Stimulated activated CD8-positive, alpha-beta memory T cell treated with anti-CD3 and anti-CD28 coated beads, Interleukin-15, amount 100 ng/mL, for 24 hours (primary cell): ENCODE data around the gene ZBTB32.
A peak's percentile ranks its signal among the peaks of the same experiment; 100 is the strongest.

Source experiments
- DNase-seq: peaks from one replicate; pipeline ENCODE4 v3.0.0-alpha.2; 2020; ENCODE audit warnings: low read depth

Gene ZBTB32

GRCh38 chr19:35736913-35737886 lies 32.8 kb downstream of the ZBTB32 start:
- no peak for DNase-seq

DNA sequence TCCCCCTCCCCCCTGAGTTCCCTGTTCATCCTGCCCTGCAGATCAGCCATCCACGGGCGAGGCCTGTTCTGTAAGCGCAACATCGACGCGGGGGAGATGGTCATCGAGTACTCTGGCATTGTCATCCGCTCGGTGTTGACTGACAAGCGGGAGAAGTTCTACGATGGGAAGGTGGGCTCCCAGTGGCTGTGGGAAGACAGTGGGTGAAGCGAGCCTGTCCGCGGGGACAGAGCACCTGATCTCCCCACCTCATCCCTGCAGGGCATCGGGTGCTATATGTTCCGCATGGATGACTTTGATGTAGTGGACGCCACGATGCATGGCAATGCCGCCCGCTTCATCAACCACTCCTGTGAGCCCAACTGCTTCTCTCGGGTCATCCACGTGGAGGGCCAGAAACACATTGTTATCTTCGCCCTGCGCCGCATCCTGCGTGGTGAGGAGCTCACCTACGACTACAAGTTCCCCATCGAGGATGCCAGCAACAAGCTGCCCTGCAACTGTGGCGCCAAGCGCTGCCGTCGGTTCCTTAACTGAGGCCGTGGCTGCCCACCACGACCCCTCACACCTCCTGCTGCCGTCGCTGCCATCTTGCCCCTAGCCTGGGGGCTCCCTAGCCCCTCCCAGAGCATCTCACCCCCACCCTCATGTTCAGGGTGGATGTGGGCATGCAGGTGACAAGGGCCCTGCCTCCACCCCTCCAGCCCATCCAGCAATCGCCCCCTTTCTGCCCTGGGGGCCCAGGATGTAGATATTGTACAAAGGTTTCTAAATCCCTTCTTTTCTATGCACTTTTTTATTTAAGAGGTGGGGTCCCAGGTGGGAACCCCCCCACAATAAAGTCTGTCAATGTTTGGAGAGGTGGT lies 33.9 kb downstream of the ZBTB32 start:
- DNase-seq, result no peak

DNA sequence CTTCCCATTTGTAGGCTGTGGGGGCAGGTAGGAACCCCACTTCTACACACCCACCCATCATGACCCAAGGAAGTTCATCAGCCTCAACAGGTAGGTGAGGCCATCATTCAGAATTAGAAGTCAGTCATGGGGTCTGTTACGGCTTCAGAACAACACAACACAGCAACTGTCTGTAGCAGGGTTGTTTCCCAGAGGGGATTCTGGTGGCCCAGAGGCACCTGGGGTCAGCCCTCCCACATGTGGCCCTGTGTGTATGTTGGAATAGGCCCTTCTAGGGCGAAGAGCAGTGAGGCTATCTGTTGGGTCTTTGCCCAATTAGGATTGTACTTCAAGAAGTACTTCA lies 34.5 kb downstream of the ZBTB32 start:
- DNase-seq, result no peak

- no peak for DNase-seq
Measured at GRCh38 chr19:35739275-35740107, 35.1 kb downstream of the ZBTB32 start.

- DNase-seq, result no peak
Measured at GRCh38 chr19:35740108-35740422, 35.7 kb downstream of the ZBTB32 start.

- DNase-seq, result peak; percentile 80
Measured at GRCh38 chr19:35740423-35741202, 36.3 kb downstream of the ZBTB32 start.

GRCh38 chr19:35741203-35741515 lies 36.8 kb downstream of the ZBTB32 start:
- no peak for DNase-seq

DNA sequence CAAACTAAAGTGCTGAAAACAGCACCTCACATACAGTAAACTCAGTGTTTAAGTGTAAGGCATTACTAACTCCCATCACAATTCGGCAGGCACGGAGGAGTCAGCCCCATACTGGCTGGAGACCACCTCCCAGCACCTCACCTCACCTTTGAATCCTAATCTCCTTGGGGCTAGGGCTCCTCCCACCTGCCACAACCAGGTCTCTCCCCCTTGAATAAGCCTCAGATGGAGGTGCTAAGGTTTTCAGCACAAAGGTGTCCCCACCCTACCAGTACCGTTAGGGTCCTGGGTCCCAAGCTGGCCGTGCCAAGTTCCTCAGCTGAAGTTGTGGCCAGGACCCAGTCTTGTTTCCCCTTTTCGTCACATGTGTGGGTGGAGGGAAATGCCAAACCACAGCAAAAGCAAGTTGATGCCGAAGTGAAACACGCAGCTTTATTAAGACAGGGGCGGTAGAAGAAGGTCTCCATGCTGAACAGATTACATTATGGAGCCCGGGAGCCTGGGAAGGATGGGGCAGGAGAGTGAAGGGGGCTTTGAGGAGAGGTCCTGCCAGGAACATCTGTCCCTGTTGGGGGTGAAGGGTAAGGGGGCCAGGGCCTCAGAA lies 37.9 kb downstream of the ZBTB32 start, which contains the start of gene IGFLR1:
IGFLR1 (minus strand) TSS at position 332 of the 604 bp plus-strand sequence. CDS start 1,272 bp downstream, outside the sequence.
- no peak for DNase-seq

DNA sequence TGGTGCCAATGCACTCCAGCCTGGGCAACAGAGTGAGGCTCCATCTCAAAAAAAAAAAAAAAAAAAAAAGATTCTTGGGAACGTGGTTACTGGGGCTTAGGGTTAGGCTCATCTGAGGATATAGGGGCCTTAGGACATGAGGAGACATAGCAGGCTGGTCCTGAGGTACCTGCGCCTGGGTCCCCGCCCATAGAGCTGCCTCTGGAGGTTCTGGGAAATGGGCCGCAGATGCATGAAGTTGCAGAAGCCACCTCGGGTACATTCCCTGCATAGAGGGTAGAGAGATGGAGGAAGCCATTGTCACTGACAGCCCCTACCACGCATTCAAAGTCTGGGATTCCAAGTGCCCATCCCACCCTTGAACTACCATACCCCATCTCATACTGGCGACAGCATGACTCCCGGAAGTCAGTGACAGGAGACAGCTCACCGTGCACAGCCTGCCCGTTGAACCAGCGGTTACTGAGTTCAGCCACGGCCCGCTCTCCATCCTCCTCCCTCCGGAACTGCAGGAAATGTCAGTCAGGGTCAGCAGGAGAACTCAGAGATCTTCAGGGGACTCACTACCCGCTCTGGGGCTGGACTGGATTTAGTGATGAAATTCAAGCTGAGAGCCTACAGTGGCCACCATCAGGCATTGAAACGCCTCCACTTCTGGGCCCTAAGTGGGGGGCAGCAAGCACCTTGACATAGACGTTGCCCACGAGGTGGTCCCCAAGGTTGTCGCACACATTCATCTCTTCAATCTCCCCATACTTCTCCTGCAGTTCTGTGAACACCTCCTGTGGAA lies 39.5 kb downstream of the ZBTB32 start:
- DNase-seq, result no peak

DNA sequence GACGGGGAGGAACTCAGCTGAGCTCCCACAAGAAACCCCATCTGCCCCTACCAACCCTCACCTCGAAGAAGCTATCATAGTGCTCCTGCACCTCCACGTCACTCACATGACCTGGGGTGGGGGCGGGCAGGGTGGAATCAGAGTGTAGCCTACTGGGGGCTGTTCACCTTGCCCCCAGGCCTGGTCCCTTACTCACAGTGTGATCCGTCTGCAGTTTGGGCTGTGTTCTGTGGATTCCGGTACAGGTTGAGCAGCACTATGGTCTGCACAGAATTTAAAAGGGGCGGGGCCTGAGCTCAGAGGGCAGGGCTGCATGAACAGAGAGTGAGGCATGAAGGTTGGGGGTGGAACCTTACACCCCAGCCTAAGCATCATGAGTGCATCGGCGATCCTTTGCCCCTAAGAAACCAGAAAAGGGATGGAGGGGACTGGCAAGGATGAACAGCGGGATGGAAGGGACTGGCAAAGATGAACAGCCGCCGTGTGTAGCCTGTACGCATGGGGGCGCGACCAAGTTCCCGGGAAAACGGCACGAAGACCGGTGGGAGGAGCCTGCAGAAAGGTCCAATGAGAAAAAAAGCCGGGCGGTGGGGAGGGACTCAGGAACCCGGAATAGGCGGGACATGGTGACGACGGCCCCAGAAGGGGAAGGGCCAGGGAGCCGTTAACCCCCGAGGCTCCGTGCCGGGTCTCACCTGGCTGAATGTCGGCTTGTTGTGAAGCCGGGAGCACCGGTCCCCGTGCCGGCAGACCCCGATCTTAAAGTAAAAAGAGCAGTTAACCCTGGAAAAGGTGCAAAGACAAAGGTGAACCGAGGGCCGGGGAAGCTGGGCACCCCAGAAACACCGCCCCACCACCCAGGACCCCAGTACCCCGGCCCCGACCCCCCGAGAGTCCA lies 40.3 kb downstream of the ZBTB32 start:
- DNase-seq, result peak; percentile 65

DNA sequence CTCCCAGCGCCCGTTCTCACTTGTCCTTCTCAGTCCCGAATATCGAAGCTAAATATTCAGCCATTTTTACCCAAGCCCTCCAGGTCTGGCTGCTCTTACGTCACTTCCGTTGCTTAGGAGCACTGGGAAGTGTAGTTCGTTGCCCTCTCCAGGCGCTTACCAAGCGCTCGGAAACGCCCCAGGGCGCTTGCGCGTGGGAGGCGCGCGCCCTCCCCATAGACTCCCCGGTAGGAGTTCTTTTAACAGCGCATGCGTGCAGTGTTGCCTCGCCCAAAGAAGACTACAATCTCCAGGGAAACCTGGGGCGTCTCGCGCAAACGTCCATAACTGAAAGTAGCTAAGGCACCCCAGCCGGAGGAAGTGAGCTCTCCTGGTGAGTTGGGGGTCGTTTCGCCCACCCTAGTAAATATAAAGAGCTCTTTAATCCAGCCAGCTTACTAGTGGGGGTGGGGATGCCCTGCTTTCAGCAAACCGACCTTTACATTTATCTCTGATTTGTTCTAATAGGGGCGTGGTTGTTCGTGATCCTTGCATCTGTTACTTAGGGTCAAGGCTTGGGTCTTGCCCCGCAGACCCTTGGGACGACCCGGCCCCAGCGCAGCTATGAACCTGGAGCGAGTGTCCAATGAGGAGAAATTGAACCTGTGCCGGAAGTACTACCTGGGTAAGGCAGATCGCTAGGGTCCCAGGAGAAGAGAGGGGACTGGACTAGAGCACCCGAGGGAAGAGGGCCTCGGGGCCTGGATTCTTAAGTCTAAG lies 41.1 kb downstream of the ZBTB32 start, which contains the start of the genes PSENEN and U2AF1L4:
PSENEN (plus strand) TSS at position 324 of the 759 bp plus-strand sequence; CDS start at position 604, 280 bp downstream.
U2AF1L4 (minus strand) TSS at position 91 of the 759 bp plus-strand sequence; CDS start at position 64, 27 bp downstream.
- peak; percentile 76 for DNase-seq

DNA sequence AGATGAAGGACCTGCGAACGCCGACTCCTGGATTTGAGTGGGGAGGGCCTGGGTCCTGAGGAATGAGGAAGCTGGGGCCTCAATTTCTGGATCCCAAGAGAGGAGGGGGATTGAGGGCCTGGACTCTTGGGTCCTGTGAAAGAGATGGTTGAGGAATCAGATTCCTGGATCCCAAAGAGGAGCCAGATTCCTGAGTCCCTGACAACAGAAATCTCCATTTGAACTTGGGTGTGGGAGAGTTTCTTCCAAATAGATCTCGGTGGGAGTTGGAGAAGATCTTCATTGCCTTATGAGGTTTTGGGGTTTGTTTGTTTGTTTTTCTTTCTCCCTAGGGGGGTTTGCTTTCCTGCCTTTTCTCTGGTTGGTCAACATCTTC lies 41.7 kb downstream of the ZBTB32 start:
- DNase-seq, result no peak

DNA sequence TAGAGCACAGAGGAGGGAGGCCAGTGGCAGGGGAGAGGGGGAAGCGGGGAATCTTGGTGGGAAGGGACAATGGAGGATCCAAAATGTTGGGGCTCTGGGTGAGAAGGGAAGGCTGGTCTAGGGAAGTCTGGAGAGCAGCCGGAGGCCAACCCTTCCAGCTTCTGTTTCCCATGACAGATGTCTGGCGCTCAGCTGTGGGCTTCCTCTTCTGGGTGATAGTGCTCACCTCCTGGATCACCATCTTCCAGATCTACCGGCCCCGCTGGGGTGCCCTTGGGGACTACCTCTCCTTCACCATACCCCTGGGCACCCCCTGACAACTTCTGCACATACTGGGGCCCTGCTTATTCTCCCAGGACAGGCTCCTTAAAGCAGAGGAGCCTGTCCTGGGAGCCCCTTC lies 42.2 kb downstream of the ZBTB32 start:
- no peak for DNase-seq

DNA sequence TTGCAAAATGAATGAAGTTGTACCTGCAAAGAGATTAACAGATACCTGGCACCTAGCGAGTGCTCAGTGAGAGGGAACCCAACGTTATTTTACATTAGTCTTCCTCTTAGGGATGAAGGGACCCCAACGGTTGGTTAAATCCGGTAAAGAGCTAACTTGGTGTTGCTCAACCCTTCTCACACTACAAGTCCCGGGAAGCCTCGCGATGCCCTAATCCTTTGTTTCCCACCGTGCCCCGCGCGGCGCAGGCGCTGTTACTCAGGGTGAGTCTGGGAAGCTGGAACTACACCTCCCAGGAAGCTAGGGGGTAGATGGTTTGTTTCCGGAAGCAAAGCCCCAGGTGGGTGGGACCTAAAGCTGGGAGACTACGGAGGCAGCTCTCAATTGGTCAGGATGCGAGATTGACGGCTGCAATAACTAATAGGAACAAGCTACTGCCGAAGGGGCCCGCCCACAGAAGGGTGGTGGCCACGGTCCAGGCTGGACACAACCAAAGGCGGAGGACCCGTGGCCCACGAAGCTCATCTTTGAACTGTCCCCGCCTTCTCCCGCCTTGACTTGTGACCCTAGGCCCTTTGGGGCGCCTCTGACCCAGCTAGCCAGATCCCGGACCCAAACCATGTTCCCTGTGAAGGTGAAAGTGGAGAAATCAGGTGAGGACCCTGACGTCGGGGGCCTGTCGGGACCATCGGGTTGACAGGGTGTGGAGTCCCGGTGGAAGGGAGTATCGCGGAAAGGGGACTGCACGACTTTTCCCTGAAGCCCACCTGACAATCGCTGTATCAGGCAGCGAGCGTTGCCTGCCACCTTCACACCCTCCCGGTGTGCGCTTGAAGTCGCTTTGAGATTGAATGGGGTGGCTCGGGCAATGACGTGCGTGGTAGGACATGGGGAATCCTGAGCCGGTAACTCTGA lies 44.0 kb downstream of the ZBTB32 start, which contains the start of gene LIN37:
LIN37 (plus strand) TSS at position 471 of the 915 bp plus-strand sequence; CDS start at position 620, 149 bp downstream.
- DNase-seq, result peak; percentile 88

- DNase-seq, result no peak
Measured at GRCh38 chr19:35750167-35750566, 45.8 kb downstream of the ZBTB32 start.

- DNase-seq, result no peak
Measured at GRCh38 chr19:35751839-35752745, 47.7 kb downstream of the ZBTB32 start.
